K562 (cell line): ENCODE measurements around the gene BAIAP3. TPM values are rescaled to one million over a fixed set of nuclear protein-coding genes. Genes with fewer than 3 reads are reported as not detected.
A peak's percentile ranks its signal among the peaks of the same experiment; 100 is the strongest.

Experiments
- ATAC-seq: fragments of 200-7000 bp; cut with Tn5 transposase; 3 replicates; pipeline ENCODE4 v1.9.1; 2020; ENCODE audit warnings: moderate library complexity
- BruUV-seq: library from RNA; stranded (reverse); fragments of 400-500 nt; replicated peaks from 2 replicates; lab custom pipeline; 2021; lab: Mats Ljungman, UMichigan
- CTCF ChIA-PET: fragments of 300-600 bp; formaldehyde crosslinking; extraction: SDS; loops from one replicate; lab custom pipeline; 2021; ENCODE audit warnings: low intra/inter-chr PET ratio; lab: Yijun Ruan, JAX
- POLR2A ChIA-PET: fragments of 300-600, 350-650 bp; sonication (Branson Sonifier 250); formaldehyde crosslinking; extraction: SDS; loops from one replicate; lab custom pipeline; 2021; ENCODE audit warnings: antibody characterized with exemption, inconsistent platforms; lab: Yijun Ruan, JAX
- DNase-seq, 4 experiments: peaks; one replicate each; pipeline versions ENCODE4 v3.0.0 to v3.0.0-alpha.2; 2011 to 2018; ENCODE audit warnings: low spot score in 3 of 4, mixed read lengths in 3 of 4; ENCODE audit errors: extremely low read depth in 1 of 4
- FAIRE-seq: peaks from 2 replicates; lab custom pipeline; 2011; peaks lifted over from hg19 to GRCh38; lab: Jason Lieb, UNC
- H2AFZ ChIP-seq: 2 replicates; pipeline ENCODE4 v1.6.0; 2011; ENCODE audit warnings: low read depth, low read length, control low read depth, inconsistent platforms
- H3K27ac ChIP-seq: fragments of 200-600 bp; 3 replicates; pipeline ENCODE4 v1.8.0; 2011; ENCODE audit warnings: low read depth, mild to moderate bottlenecking, control low read depth, inconsistent platforms, low read length, moderate library complexity, mixed read lengths; ENCODE audit errors: extremely low read depth
- H3K27me3 ChIP-seq, 2 experiments: fragments of 300-600 bp in 1 of 2; 2 replicates in 1 of 2; 3 replicates in 1 of 2; pipeline versions ENCODE4 v1.6.0 to v1.8.0; 2011; ENCODE audit warnings: inconsistent platforms in 2 of 2, low read length in 2 of 2, mild to moderate bottlenecking in 1 of 2, mixed read lengths in 1 of 2, moderate library complexity in 1 of 2; ENCODE audit not compliant: control insufficient read depth in 2 of 2, insufficient read depth in 2 of 2
- H3K36me3 ChIP-seq: fragments of 300-600 bp; 3 replicates; pipeline ENCODE4 v1.8.0; 2011; ENCODE audit warnings: mild to moderate bottlenecking, low read length, inconsistent platforms; ENCODE audit not compliant: control insufficient read depth, insufficient read depth
- H3K4me1 ChIP-seq, 2 experiments: fragments of 200-600 bp in 1 of 2; replicated peaks in 1 of 2; 2 replicates in 1 of 2; 3 replicates in 1 of 2; pipeline versions ENCODE4 v1.5.1 to v1.8.0; 2011; ENCODE audit warnings: inconsistent platforms in 2 of 2, low read length in 2 of 2, mild to moderate bottlenecking in 1 of 2, mixed read lengths in 1 of 2, moderate library complexity in 1 of 2; ENCODE audit not compliant: control insufficient read depth in 2 of 2, insufficient read depth in 2 of 2
- H3K4me2 ChIP-seq: 2 replicates; pipeline ENCODE4 v1.6.1; 2011; ENCODE audit warnings: low read length, control low read depth, inconsistent platforms, mixed read lengths; ENCODE audit not compliant: insufficient read depth
- H3K4me3 ChIP-seq: fragments of 200-600 bp; sonication (generic), shearing (Covaris generic); 2 replicates; pipeline ENCODE4 v1.5.1; 2016; ENCODE audit warnings: control low read depth, inconsistent platforms
- H3K79me2 ChIP-seq: fragments of 200-600 bp; 3 replicates; pipeline ENCODE4 v1.8.0; 2011; ENCODE audit warnings: low read length, inconsistent platforms; ENCODE audit not compliant: control insufficient read depth, insufficient read depth
- H3K9ac ChIP-seq, 2 experiments: 2 replicates each; pipeline versions ENCODE4 v1.6.0 to v1.6.1; 2011; ENCODE audit warnings: low read depth in 2 of 2, low read length in 2 of 2, control low read depth in 1 of 2, inconsistent platforms in 1 of 2, mild to moderate bottlenecking in 1 of 2, mixed read lengths in 1 of 2; ENCODE audit not compliant: insufficient read depth in 1 of 2
- H3K9me1 ChIP-seq: one replicate; pipeline ENCODE4 v1.6.0; 2011; ENCODE audit warnings: inconsistent platforms, mild to moderate bottlenecking, low read length, moderate library complexity; ENCODE audit not compliant: control insufficient read depth, insufficient read depth
- H3K9me3 ChIP-seq: replicated peaks from 2 replicates; pipeline ENCODE4 v1.5.1; 2011; ENCODE audit warnings: low read depth, low read length, inconsistent platforms; ENCODE audit not compliant: control insufficient read depth, insufficient read depth
- H4K20me1 ChIP-seq: replicated peaks from 2 replicates; pipeline ENCODE4 v1.6.1; 2011; ENCODE audit warnings: low read length, inconsistent platforms, mixed read lengths; ENCODE audit not compliant: control insufficient read depth, insufficient read depth
- CCNT2 ChIP-seq: IDR thresholded peaks from 2 replicates; pipeline ENCODE4 v1.6.1; 2011; ENCODE audit warnings: borderline replicate concordance, low read depth, mild to moderate bottlenecking, moderate library complexity, mixed read lengths, low read length; ENCODE audit not compliant: insufficient read length; ENCODE audit errors: extremely low read depth
- CREBBP ChIP-seq: IDR thresholded peaks from one replicate; pipeline ENCODE4 v1.6.1; 2012; ENCODE audit warnings: low read depth, mild to moderate bottlenecking, control low read depth, inconsistent platforms, low read length
- KLF1 ChIP-seq: fragments of 450-650 bp; IDR thresholded peaks from 2 replicates; pipeline ENCODE4 v1.6.1; 2016; ENCODE audit warnings: missing genetic modification characterization, missing compliant biosample characterization
- POLR2G ChIP-seq: fragments of 200-400 bp; formaldehyde crosslinking; IDR thresholded peaks from 2 replicates; pipeline ENCODE4 v1.6.1; 2017; ENCODE audit warnings: low read depth, mild to moderate bottlenecking, antibody characterized with exemption, low read length, moderate library complexity
- PTRF ChIP-seq: fragments of 450-650 bp; IDR thresholded peaks from 2 replicates; pipeline ENCODE4 v1.6.1; 2016; ENCODE audit warnings: mild to moderate bottlenecking, missing genetic modification characterization, missing compliant biosample characterization
- RBM22 ChIP-seq: fragments of 200-400 bp; formaldehyde crosslinking; IDR thresholded peaks from 2 replicates; pipeline ENCODE4 v1.6.1; 2018; ENCODE audit warnings: low read length, low read depth; ENCODE audit not compliant: poor library complexity, severe bottlenecking
- SMARCA4 ChIP-seq: fragments of 450-650 bp; IDR thresholded peaks from 2 replicates; pipeline ENCODE4 v1.6.1; 2016
- ZC3H4 ChIP-seq: sonication (generic); formaldehyde crosslinking; IDR thresholded peaks from 2 replicates; pipeline ENCODE4 v1.9.0; 2021; ENCODE audit warnings: missing genetic modification reagents, borderline replicate concordance
- WGBS: fragments of 100-300 bp; shearing (Covaris generic); methylation state at CpG from one replicate; pipeline ENCODE4 v1.1.6; 2016; ENCODE audit warnings: low coverage, mixed read lengths; ENCODE audit not compliant: insufficient coverage; ENCODE audit errors: missing lambda C conversion rate; 5-methylcytosine and 5-hydroxymethylcytosine counted together
- in situ Hi-C: fragments of 300-500 bp; cut with MboI; formaldehyde crosslinking; loops from 4 replicates; pipeline ENCODE4 v1.15.0; 2018; ENCODE audit warnings: inconsistent platforms, mixed read lengths
- intact Hi-C: fragments of 100-400 bp; cut with micrococcal nuclease; formaldehyde crosslinking; loops from 2 replicates; pipeline ENCODE4 v1.14.2; 2022
- polyA plus RNA-seq, 8 experiments: library from polyadenylated mRNA; depleted of rRNA in 4 of 8; stranded (reverse) in 5 of 8; unstranded in 3 of 8; fragments of >200 nt; fragmentation: Nextera tagmentation in 2 of 8; fragmentation: Illumina TruSeq in 1 of 8; extraction: Ambion mirVana in 2 of 8; extraction: Trizol in 1 of 8; gene quantifications; 2 replicates each; pipeline versions ENCODE4 v1.2.1 to v1.2.3, GENCODE V29; 2011 to 2014; ENCODE audit warnings: inconsistent platforms in 1 of 8, missing spikeins in 1 of 8
- total RNA-seq, 7 experiments: library from RNA; depleted of rRNA in 6 of 7; stranded (reverse); fragments of >200 nt in 6 of 7; fragmentation: Illumina TruSeq in 2 of 7; extraction: Trizol in 2 of 7; gene quantifications; 2 replicates each; pipeline versions ENCODE4 v1.2.1 to v1.2.3, GENCODE V29; 2011 to 2021; ENCODE audit warnings: low replicate concordance in 1 of 7

The BAIAP3 gene
- total and polyA plus RNA-seq, 9 of the 15 experiments (the other 6 are each of a cell fraction or from before 2014, with no cell fraction given): 0.03 to 4.5 (median 0.57) TPM; not detected in 1

DNA sequence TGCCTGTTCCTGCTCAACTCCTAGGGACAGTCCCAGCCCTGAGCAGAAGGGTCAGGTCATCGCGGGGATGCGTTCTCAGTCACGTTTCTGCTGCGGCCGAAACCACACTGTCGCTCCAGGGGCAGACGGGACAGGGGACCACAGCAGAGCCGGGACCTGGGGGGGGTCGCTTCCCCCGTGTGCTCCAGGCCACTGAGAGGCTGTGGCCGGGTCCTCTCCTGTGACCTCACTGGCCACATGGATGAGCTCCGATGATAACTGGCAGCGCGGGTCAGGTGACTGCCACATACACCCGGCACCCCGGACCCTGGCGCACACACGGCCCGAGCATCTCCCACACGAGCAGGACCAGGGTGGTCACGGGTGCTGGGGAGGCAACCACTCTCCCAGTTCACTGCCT, 31.1 kb downstream of the BAIAP3 start:
- ChIA-PET CTCF (interaction anchor here (0.7 kb wide), 1 partner anchor 35 kb away, joined by 3 read pairs; no protein-coding TSS in a partner anchor), POLR2A (interaction anchor here (0.8 to 8.1 kb wide), 6 partner anchors 11 to 597 kb away, joined by 3 to 73 read pairs (median 4); no protein-coding TSS in a partner anchor)
- intact Hi-C loops (no loop called here), in situ Hi-C loops (no loop called here)
- H3K4me3 ChIP-seq: no peak overlapping the region
- TF ChIP-seq RBM22 (peak; percentile 34), KLF1 (tag) (no peak), POLR2G (peak; percentile 35; the same call in 1 of the 2 replicates), PTRF (no peak), CREBBP (no peak), CCNT2 (no peak), SMARCA4 (no peak), ZC3H4 (CRISPR knock-in tag) (no peak)
- no TSS peak for BruUV-seq
- ATAC-seq (no peak), FAIRE-seq (no peak), DNase-seq (no peak)
- no peak overlapping the region for H3K4me2 ChIP-seq
- no peaks in the 10 kb centered on the region for H3K9me3 ChIP-seq
- peak overlapping the region in 1 of 2 experiments; percentile 20; a peak in 1 of 4 replicates for H3K9ac ChIP-seq
- no peak overlapping the region for H2AFZ ChIP-seq
- peaks cover 0 to 48% of the 10 kb centered on the region in 2 experiments; a peak in 2 of 5 replicates for H3K4me1 ChIP-seq
- H4K20me1 ChIP-seq: 0 out of 2 replicates have a peak, but pooled peaks cover 12% of the 10 kb centered on the region
- peaks cover 78% of the 10 kb centered on the region; the same call in 2 of the 3 replicates for H3K36me3 ChIP-seq
- no peaks in the 10 kb centered on the region for H3K27me3 ChIP-seq
- no peaks in the 10 kb centered on the region for H3K9me1 ChIP-seq
- WGBS: 78% methylated on average over 16 of the region's 22 CpGs
- no peak overlapping the region for H3K27ac ChIP-seq
- H3K79me2 ChIP-seq: peaks cover 14% of the 10 kb centered on the region
